GM18498 (cell line): ENCODE results near the gene PHGDH.

Source experiments
- ATAC-seq: cut with Tn5 transposase; IDR thresholded peaks from one replicate; pipeline ENCODE4 v1.9.1; 2021; ENCODE audit warnings: mild to moderate bottlenecking, moderate library complexity; ENCODE audit not compliant: unreplicated experiment

PHGDH gene

GRCh38 chr1:119731060-119731459, 19.3 kb downstream of the PHGDH start:
- no peak for ATAC-seq

GRCh38 chr1:119731741-119732430, 20.2 kb downstream of the PHGDH start:
- ATAC-seq, result no peak

- ATAC-seq, result no peak
Measured at GRCh38 chr1:119732465-119733168, 20.9 kb downstream of the PHGDH start.

- no peak for ATAC-seq
Measured at GRCh38 chr1:119733754-119734153, 22.0 kb downstream of the PHGDH start.

GRCh38 chr1:119735217-119735616, 23.5 kb downstream of the PHGDH start:
- no peak for ATAC-seq

GRCh38 chr1:119736649-119737039, 24.9 kb downstream of the PHGDH start:
- no peak for ATAC-seq

- no peak for ATAC-seq
Measured at GRCh38 chr1:119737040-119737682, 25.4 kb downstream of the PHGDH start.

- ATAC-seq, result no peak
Measured at GRCh38 chr1:119738100-119738720, 26.5 kb downstream of the PHGDH start.

GRCh38 chr1:119739150-119739549, 27.4 kb downstream of the PHGDH start:
- ATAC-seq, result no peak

GRCh38 chr1:119740261-119740660, 28.5 kb downstream of the PHGDH start:
- no peak for ATAC-seq

- no peak for ATAC-seq
Measured at GRCh38 chr1:119740896-119741780, 29.4 kb downstream of the PHGDH start.

- ATAC-seq, result no peak
Measured at GRCh38 chr1:119742202-119742601, 30.5 kb downstream of the PHGDH start.

GRCh38 chr1:119742677-119743076, 30.9 kb downstream of the PHGDH start:
- ATAC-seq, result no peak

GRCh38 chr1:119743308-119743707, 31.6 kb downstream of the PHGDH start:
- ATAC-seq, result no peak

- peak; percentile 64 for ATAC-seq
Measured at GRCh38 chr1:119743776-119744597, 32.3 kb downstream of the PHGDH start.

GRCh38 chr1:119744598-119744942, 32.8 kb downstream of the PHGDH start:
- ATAC-seq, result no peak

- ATAC-seq, result no peak
Measured at GRCh38 chr1:119745034-119745433, 33.3 kb downstream of the PHGDH start.

GRCh38 chr1:119747451-119747850, 35.7 kb downstream of the PHGDH start:
- ATAC-seq, result no peak

- no peak for ATAC-seq
Measured at GRCh38 chr1:119748040-119748439, 36.3 kb downstream of the PHGDH start.

- ATAC-seq, result no peak
Measured at GRCh38 chr1:119752592-119752991, 40.9 kb downstream of the PHGDH start.
